Activated CD4-positive, alpha-beta memory T cell treated with anti-CD3 and anti-CD28 coated beads for 36 hours (primary cell): ENCODE results near the gene CYP27B1. TPM values are rescaled to one million over a fixed set of nuclear protein-coding genes. Genes with fewer than 3 reads are reported as not detected.

ENCODE experiments used
- CTCF ChIA-PET: fragments of 350-600 bp; sonication (Branson Sonifier 250); formaldehyde crosslinking; loops from one replicate; lab custom pipeline; 2021; ENCODE audit warnings: antibody characterized with exemption, inconsistent platforms; lab: Charles Lee
- POLR2A ChIA-PET: fragments of 350-600 bp; sonication (Branson Sonifier 250); formaldehyde crosslinking; loops from one replicate; lab custom pipeline; 2021; ENCODE audit warnings: antibody characterized with exemption; lab: Charles Lee
- DNase-seq: peaks from one replicate; pipeline ENCODE4 v3.0.0-alpha.2; 2020
- H3K27ac Mint-ChIP-seq: one replicate; pipeline ENCODE4 v1.8.0; 2021; ENCODE audit warnings: mixed read lengths
- H3K27me3 Mint-ChIP-seq: one replicate; pipeline ENCODE4 v1.8.0; 2021; ENCODE audit warnings: mixed read lengths
- H3K36me3 Mint-ChIP-seq: one replicate; pipeline ENCODE4 v1.8.0; 2021; ENCODE audit warnings: mixed read lengths
- H3K4me1 Mint-ChIP-seq: one replicate; pipeline ENCODE4 v1.8.0; 2021; ENCODE audit warnings: low read depth, mixed read lengths
- H3K4me3 Mint-ChIP-seq: one replicate; pipeline ENCODE4 v1.8.0; 2021; ENCODE audit warnings: mild to moderate bottlenecking, mixed read lengths
- H3K9me3 Mint-ChIP-seq: one replicate; pipeline ENCODE4 v1.8.0; 2021; ENCODE audit warnings: mixed read lengths
- intact Hi-C: fragments of 100-400 bp; cut with micrococcal nuclease; formaldehyde crosslinking; loops from one replicate; pipeline ENCODE4 v1.15.1; 2023
- total RNA-seq, 2 experiments: library from RNA; stranded (reverse); gene quantifications; one replicate each; pipeline ENCODE4 v1.2.3, GENCODE V29; 2021

The CYP27B1 gene
- total RNA-seq, 2 experiments from 2014 or later = 7.1 to 8.2 TPM

DNA sequence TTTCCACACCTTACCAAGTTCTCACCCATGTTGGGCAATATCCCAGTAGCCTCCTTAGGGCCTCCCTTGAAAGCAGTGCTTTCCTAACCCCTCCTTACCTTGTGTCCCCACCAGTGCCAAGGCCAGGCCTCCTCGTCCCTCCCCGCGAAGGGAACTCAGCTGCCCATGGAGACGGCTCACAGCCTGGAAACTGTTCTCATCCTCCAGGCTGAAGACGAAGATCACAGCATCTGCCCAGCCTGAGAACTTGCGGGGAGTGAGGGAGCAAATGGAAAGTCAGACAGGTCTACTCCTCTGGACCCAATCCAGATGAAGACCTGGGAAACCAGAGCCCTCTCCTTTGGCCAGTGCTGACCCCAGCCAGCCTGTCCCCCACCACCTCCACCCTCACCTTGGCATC lies 33.0 kb downstream of the CYP27B1 start:
- DNase-seq = no peak
- no peaks in the 10 kb centered on the region for H3K9me3 Mint-ChIP-seq
- intact Hi-C loops = no loop called here
- no peaks in the 10 kb centered on the region for H3K27me3 Mint-ChIP-seq
- H3K27ac Mint-ChIP-seq = no peak overlapping the region
- H3K4me1 Mint-ChIP-seq = peaks cover 12% of the 10 kb centered on the region
- CTCF ChIA-PET = interaction anchor here (1.3 kb wide), 1 partner anchor 8 kb away, joined by 5 read pairs; no protein-coding TSS in a partner anchor
- POLR2A ChIA-PET = no interaction called here
- peaks cover 47% of the 10 kb centered on the region for H3K36me3 Mint-ChIP-seq
- H3K4me3 Mint-ChIP-seq = no peak overlapping the region

DNA sequence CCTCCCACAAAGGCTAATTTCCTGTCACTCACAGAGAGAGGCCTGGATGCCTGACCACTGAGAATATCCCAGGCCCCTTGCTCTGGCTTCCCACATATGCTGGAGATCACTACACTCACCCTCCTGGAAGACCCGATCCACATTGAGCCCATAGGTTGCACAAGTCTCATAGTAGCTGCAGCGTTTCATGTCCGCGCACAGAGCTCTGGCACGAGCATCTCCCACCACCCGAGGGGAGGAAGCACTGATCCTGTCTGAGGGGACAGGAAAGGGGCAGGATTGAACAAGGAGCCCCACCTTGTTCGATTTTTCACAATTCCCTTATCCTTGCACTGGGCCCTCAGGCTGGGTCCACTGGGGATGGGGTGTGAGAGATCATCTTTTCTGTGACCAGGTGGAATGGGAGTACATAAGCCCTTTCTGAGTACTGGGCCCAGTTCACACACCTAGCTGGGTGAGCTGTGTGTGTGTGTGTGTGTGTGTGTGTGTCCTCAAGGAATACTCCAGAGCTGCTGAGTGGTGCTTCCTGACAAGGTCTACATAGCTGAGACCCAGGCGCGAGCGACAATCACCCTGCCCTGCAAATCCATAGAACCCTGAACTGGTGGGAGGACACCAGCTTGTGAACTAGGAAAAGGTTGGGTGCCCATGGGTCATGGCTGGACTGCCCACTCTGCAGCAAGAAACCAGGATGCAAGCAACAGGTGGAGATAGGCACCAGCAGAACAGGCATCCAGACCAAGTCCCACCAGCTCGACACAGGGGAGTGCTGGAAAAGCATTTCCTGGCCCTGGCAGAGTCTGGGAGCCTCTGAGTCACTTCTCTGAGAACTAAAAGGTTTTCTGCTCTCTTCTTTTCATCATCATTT lies 33.9 kb downstream of the CYP27B1 start:
- Mint-ChIP-seq H3K9me3 (no peaks in the 10 kb centered on the region), H3K27ac (peak overlapping the region; percentile 30), H3K36me3 (peaks cover 52% of the 10 kb centered on the region), H3K4me3 (no peak overlapping the region), H3K4me1 (peaks cover 10% of the 10 kb centered on the region), H3K27me3 (no peaks in the 10 kb centered on the region)
- ChIA-PET POLR2A (no interaction called here), CTCF (interaction anchor here (0.9 kb wide), 1 partner anchor 50 kb away, joined by 3 read pairs; the partner anchor contains the start of gene TSFM)
- intact Hi-C loops = no loop called here
- DNase-seq = no peak

DNA sequence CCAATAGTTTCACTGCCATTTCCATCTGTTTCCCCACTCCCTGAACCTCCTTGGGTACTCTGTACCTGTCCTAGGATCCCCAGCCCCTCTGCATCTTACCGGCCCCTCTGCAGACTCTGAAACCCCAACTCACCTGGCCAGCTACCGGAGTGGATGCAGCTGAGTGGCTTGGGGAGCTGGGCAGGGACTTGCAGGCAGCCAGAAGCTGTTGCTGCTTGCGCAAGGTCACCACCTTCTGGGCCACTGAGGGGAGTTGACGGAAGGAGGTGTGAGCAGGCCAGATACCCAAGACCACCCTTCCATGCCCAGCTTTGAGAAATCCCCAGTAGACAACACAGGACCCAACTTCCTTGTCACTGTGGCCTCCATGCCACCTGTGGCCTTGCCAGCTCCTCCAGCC lies 34.6 kb downstream of the CYP27B1 start:
- H3K27me3 Mint-ChIP-seq = no peaks in the 10 kb centered on the region
- intact Hi-C loops = no loop called here
- H3K4me1 Mint-ChIP-seq = peaks cover 10% of the 10 kb centered on the region
- H3K36me3 Mint-ChIP-seq = peaks cover 58% of the 10 kb centered on the region
- CTCF ChIA-PET = interaction anchor here (0.9 kb wide), 1 partner anchor 51 kb away, joined by 3 read pairs; the partner anchor contains the start of gene TSFM
- no peaks in the 10 kb centered on the region for H3K9me3 Mint-ChIP-seq
- POLR2A ChIA-PET = no interaction called here
- H3K4me3 Mint-ChIP-seq = no peak overlapping the region
- H3K27ac Mint-ChIP-seq = no peak overlapping the region
- no peak for DNase-seq

DNA sequence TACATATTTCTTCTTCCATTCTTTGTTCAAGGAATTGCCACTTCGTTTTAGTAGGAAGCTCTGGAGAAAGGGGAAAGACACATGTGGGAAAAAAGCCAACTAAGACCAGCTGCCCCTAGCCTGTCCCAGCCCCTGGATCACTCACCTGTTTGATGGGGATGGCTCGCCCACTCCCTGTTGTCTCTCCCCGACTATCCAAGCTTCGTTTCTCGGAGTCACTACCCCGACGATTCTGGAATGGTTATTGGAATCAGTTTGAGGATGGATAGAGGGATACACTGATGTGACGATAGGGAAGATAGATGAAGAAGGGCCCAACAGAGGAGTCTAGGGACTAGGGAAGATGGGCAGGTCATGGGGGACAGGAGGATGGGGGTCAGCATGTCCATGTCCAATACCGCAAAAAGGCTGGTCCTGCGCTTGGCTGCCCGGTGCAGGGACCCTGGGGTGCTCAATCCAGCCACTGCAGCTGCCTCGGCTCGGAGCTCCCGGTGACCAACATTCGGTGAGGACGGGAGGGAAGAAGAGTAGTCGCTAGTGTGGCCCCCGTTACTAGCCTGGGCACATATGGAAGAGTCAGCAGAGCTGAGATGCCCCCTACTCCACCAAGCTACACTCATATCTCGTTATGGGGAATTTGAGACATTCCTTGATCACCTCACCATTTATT lies 35.3 kb downstream of the CYP27B1 start:
- intact Hi-C loops = no loop called here
- no peaks in the 10 kb centered on the region for H3K27me3 Mint-ChIP-seq
- H3K4me1 Mint-ChIP-seq = peaks cover 6% of the 10 kb centered on the region
- ChIA-PET POLR2A (no interaction called here), CTCF (no interaction called here)
- H3K4me3 Mint-ChIP-seq = no peak overlapping the region
- no peaks in the 10 kb centered on the region for H3K9me3 Mint-ChIP-seq
- no peak overlapping the region for H3K27ac Mint-ChIP-seq
- no peak for DNase-seq
- peaks cover 54% of the 10 kb centered on the region for H3K36me3 Mint-ChIP-seq

DNA sequence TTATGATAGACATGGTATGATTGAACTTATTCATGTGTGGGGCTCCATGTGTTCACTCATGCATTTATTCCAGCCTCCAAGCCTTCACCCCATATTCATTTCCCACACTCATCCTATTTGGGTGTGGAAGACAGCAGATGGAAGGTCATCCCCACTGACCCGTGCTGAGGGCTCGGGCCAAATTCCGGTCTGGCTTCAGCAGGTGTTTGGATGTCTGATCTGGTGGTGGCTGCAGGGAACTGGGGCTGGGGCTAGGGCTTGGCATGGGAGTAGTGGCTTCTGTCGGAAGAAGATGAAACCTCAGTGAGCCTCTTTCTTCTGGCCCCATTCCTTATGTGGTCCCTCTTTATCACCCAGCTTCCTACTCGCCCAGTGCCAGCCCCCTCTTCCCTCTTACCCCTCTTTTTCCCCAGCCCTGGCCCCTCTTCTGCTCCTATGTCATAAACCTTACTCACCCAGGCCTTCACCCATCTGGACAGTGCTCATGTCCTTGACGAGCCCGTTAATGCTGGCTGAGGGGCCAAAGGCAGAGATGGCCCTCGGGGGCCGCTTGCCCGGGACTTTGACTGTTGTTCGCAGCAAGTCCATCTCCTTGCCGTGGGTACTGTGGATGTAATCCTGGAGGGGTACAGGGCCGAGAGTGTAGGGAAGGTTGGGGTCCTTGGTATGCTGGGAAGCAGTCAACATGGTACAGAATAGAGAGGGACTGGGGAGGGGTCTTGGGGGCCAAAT lies 36.4 kb downstream of the CYP27B1 start:
- no peak for DNase-seq
- Mint-ChIP-seq H3K9me3 (no peaks in the 10 kb centered on the region), H3K27ac (no peak overlapping the region), H3K27me3 (no peaks in the 10 kb centered on the region), H3K36me3 (peaks cover 58% of the 10 kb centered on the region), H3K4me1 (peaks cover 3% of the 10 kb centered on the region), H3K4me3 (no peak overlapping the region)
- POLR2A ChIA-PET = no interaction called here
- intact Hi-C loops = no loop called here
- CTCF ChIA-PET = no interaction called here

DNA sequence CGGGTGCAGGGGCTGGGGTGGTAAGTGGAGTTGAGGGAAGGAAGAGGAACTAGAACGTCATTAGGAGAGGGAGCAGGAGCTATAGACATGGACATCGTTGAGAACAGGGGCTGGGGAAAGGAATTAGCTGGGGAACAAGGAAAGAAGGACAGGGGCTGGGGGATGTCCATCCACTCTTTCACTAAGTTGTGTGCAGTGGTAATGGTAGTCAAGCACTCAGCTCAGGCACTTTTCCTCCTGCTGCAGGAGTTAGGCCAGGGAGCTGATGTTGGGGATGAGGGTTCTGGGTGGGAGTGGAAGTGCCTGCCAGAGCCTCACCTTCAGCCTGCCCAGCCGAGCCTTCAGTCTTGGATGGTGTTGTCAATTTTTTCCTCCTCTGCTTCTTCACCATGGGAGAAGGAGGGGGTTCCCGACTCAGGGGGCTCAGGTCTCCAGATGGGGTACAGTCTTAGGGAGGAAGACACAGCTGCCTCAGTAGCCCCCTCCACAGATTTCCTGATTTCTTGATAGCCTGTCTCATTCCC lies 37.5 kb downstream of the CYP27B1 start:
- ChIA-PET POLR2A (interaction anchor here (0.6 kb wide), 1 partner anchor 15 kb away, joined by 7 read pairs; no protein-coding TSS in a partner anchor), CTCF (no interaction called here)
- H3K4me1 Mint-ChIP-seq = no peaks in the 10 kb centered on the region
- DNase-seq = no peak
- H3K4me3 Mint-ChIP-seq = no peak overlapping the region
- peaks cover 55% of the 10 kb centered on the region for H3K36me3 Mint-ChIP-seq
- no peak overlapping the region for H3K27ac Mint-ChIP-seq
- H3K27me3 Mint-ChIP-seq = no peaks in the 10 kb centered on the region
- no peaks in the 10 kb centered on the region for H3K9me3 Mint-ChIP-seq
- intact Hi-C loops = no loop called here

DNA sequence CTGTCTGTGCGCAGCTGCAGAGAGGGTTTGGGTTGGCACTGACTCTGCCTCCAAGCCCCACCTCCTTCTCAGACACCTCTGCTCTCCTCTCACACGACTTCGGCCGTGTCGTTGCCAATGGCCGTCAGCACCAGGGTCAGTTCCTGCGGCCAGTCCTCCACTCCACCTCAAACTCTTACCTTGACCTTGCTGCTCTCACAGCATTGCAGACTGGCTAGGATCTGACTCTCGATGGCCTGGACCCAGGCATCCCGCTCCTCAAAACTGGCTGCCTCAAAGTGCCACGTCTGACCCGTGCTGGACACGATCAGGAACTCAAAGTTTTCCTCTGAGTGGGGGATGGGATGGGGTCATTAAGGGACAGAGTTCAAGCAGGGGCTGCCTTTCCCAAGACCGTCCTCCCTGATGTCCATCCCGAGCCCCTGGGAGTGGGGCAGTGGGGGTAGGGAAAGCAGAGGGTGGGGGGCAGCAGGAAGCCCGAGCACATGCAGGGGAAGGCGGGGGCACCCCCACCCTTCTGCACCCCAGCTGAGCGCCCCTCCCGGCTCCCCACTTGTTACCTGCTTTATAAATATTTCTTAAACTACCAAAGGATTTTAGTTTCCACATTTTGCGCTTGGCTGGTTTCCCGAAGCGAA lies 39.0 kb downstream of the CYP27B1 start:
- intact Hi-C loops = no loop called here
- CTCF ChIA-PET = no interaction called here
- peaks cover 49% of the 10 kb centered on the region for H3K36me3 Mint-ChIP-seq

DNA sequence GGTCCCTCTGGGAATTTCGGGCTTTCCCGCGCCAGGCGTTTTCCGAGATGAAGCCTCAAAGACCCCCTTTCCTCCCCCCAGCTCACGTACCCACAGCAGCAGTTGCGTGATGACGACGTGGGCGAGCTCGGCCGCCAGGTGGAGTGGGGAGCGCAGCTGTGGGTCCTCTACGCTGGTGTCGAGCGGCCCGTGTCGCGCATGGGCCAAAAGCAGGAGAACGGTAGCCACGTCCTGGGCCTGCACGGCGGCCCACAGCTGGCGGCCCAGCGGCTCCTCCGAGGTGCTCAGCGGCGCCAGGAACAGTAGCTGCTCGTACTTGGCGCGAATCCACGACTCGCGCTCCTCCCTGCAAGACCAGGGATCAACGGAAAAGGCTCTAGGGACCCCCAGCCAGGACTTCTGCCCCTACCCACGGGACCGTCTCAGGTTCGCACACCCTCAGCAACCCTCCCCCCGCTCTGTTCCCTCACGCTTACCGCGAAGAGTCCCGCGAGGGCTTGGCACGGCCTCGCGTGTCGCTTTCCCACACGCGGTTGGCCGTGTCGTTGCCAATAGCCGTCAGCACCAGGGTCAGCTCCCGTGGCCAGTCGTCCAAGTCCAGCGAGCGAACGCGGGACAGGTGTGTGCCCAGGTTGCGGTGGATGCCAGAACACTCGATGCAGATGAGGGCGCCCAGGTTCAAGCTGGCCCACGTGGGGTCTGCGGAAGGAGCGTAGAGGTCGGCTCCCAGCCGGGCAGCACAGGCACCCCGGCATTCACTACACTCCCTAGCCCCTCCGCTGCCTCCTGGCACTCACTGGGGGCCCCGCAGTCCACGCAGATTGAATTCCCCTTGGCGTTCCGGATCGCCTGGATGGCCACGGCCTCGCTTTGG lies 39.8 kb downstream of the CYP27B1 start:
- H3K27ac Mint-ChIP-seq = no peak overlapping the region
- intact Hi-C loops = no loop called here
- H3K9me3 Mint-ChIP-seq = no peaks in the 10 kb centered on the region
- H3K27me3 Mint-ChIP-seq = no peaks in the 10 kb centered on the region
- H3K4me1 Mint-ChIP-seq = no peaks in the 10 kb centered on the region
- CTCF ChIA-PET = interaction anchor here (2.1 kb wide), 1 partner anchor 7 kb away, joined by 5 read pairs; no protein-coding TSS in a partner anchor
- H3K4me3 Mint-ChIP-seq = no peak overlapping the region
- peaks cover 41% of the 10 kb centered on the region for H3K36me3 Mint-ChIP-seq
- no peak for DNase-seq
- POLR2A ChIA-PET = no interaction called here

More for the DNA sequence above, 39.0 kb downstream of the CYP27B1 start:
- POLR2A ChIA-PET = no interaction called here
- H3K4me3 Mint-ChIP-seq = no peak overlapping the region
- no peaks in the 10 kb centered on the region for H3K27me3 Mint-ChIP-seq
- no peaks in the 10 kb centered on the region for H3K4me1 Mint-ChIP-seq
- H3K27ac Mint-ChIP-seq = no peak overlapping the region
- no peak for DNase-seq
- no peaks in the 10 kb centered on the region for H3K9me3 Mint-ChIP-seq

DNA sequence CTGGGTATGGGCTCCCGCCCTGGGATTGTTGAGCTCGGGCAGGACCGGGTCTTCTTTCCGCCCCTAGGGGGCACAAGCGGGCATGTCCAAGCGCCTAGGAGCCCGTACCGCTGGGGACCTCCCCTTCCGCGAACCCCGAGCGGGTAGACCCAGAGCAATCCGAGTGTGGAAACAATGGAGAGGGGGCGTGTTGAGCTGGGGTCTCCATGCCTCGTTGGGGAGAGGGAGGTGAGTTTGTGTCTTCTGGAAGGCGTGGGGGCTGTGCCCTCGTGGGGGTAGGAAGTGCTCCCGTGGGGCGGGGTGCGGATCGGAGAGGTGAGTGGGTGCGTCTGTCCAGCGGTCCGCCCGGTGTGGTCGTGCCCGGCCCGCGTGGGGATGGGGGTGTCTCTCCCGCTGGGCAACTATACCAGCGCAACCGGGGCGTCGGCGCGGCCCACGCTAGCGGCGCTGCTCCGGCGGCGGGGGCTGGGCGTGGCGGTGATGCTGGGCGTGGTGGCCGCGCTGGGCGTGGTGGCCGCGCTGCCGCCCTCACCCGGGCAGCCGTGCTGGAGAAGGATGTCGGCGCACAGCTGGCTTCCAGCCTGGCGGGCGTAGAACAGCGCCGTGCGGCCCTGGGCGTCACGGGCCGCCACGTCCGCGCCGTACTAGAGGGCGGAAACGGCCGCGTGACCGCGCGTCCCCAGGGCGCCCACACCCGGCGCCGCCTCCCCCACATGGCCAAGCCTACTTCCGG lies 40.6 kb downstream of the CYP27B1 start:
- ChIA-PET POLR2A (no interaction called here), CTCF (interaction anchor here (1.0 to 2.1 kb wide), 2 partner anchors 8 to 15 kb away, joined by 3 to 5 read pairs; no protein-coding TSS in a partner anchor)
- DNase-seq = peak; percentile 32
- intact Hi-C loops = no loop called here
- Mint-ChIP-seq H3K36me3 (peaks cover 40% of the 10 kb centered on the region), H3K27me3 (no peaks in the 10 kb centered on the region), H3K27ac (no peak overlapping the region), H3K4me3 (no peak overlapping the region), H3K4me1 (no peaks in the 10 kb centered on the region), H3K9me3 (no peaks in the 10 kb centered on the region)

DNA sequence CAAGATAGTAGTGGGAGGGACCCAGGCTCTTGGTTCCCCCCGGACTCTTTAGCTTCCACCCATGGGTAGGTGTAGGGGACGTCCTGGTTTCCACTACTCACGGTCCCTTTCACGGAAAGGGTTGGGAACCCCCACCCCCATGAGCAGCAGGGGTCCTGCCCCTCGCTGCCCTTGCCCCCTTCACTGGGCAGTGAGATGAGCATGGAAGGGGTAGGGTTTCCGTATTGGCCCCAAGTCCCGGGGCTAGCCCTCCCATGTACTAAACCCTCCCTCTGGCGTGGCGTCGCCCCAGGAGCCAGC lies 41.1 kb downstream of the CYP27B1 start:
- ChIA-PET CTCF (interaction anchor here (1.0 to 2.1 kb wide), 2 partner anchors 9 to 16 kb away, joined by 3 to 5 read pairs; no protein-coding TSS in a partner anchor), POLR2A (no interaction called here)
- Mint-ChIP-seq H3K27me3 (no peaks in the 10 kb centered on the region), H3K4me1 (no peaks in the 10 kb centered on the region), H3K9me3 (no peaks in the 10 kb centered on the region), H3K36me3 (peaks cover 36% of the 10 kb centered on the region), H3K4me3 (no peak overlapping the region), H3K27ac (no peak overlapping the region)
- intact Hi-C loops = no loop called here
- DNase-seq = no peak
